Skin of body (tissue), 2 donors: ENCODE measurements around the gene NUPR1. TPM values are rescaled to one million over a fixed set of nuclear protein-coding genes. Genes with fewer than 3 reads are reported as not detected.
"Not testable (repeated sequence)": the region's sequence is repeated elsewhere in the genome, so short reads cannot be mapped to it uniquely, and the experiment has no call there.

Experiments
- DNase-seq: peaks from one replicate; lab custom pipeline; 2025; lab: John Stamatoyannopoulos, UW
- total RNA-seq: library from RNA; depleted of rRNA; stranded (reverse); fragments of >200 nt; gene quantifications from one replicate; pipeline ENCODE4 v1.2.3, GENCODE V29; 2014

Gene NUPR1
- total RNA-seq, 1 donor from 2014 or later: 8.4 TPM

- DNase-seq: no peak
These were observed 10.8 kb downstream of the NUPR1 start for GRCh38 chr16:28527985-28528384.

- DNase-seq: not testable (repeated sequence)
These were observed 11.5 kb downstream of the NUPR1 start for GRCh38 chr16:28527100-28527785.

GRCh38 chr16:28526201-28527099 is 12.3 kb downstream of the NUPR1 start:
- no peak for DNase-seq

GRCh38 chr16:28524681-28525171 is 14.0 kb downstream of the NUPR1 start:
- no peak for DNase-seq

GRCh38 chr16:28522792-28523191 is 16.0 kb downstream of the NUPR1 start:
- no peak for DNase-seq

- DNase-seq: no peak
These were observed 17.3 kb downstream of the NUPR1 start for GRCh38 chr16:28521436-28521835.

GRCh38 chr16:28520672-28521071 is 18.1 kb downstream of the NUPR1 start:
- no peak for DNase-seq

- DNase-seq: no peak
These were observed 24.5 kb downstream of the NUPR1 start for GRCh38 chr16:28514246-28514645.

GRCh38 chr16:28513484-28514181 is 25.1 kb downstream of the NUPR1 start:
- DNase-seq: no peak

- DNase-seq: no peak
These were observed 26.7 kb downstream of the NUPR1 start for GRCh38 chr16:28511801-28512789.

- no peak for DNase-seq
These were observed 27.7 kb downstream of the NUPR1 start for GRCh38 chr16:28511031-28511430.

- no peak for DNase-seq
These were observed 33.2 kb downstream of the NUPR1 start for GRCh38 chr16:28505489-28506137.

GRCh38 chr16:28504707-28505404 is 33.9 kb downstream of the NUPR1 start:
- no peak for DNase-seq

- no peak for DNase-seq
These were observed 35.1 kb downstream of the NUPR1 start for GRCh38 chr16:28503470-28504259.

- no peak for DNase-seq
These were observed 36.5 kb downstream of the NUPR1 start for GRCh38 chr16:28502290-28502689.

- no peak for DNase-seq
These were observed 37.2 kb downstream of the NUPR1 start for GRCh38 chr16:28501258-28502232.

GRCh38 chr16:28500476-28501180 is 38.1 kb downstream of the NUPR1 start:
- not testable (repeated sequence) for DNase-seq
